SU-DHL-6 (cell line): ENCODE measurements around the gene G3BP1.

ENCODE experiments used
- H2AFZ ChIP-seq: fragments of 200-600 bp; sonication (generic); 2 replicates; pipeline ENCODE4 v1.6.1; 2014; ENCODE audit warnings: low read depth, mild to moderate bottlenecking, moderate library complexity, mixed read lengths, antibody characterized with exemption, low read length; ENCODE audit not compliant: severe bottlenecking
- H3F3A ChIP-seq: fragments of 200-600 bp; shearing (Covaris generic); 2 replicates; pipeline ENCODE4 v1.6.0; 2016; ENCODE audit warnings: antibody characterized with exemption, mild to moderate bottlenecking; ENCODE audit not compliant: insufficient read depth
- H3K27ac ChIP-seq: fragments of 200-600 bp; sonication (generic); 2 replicates; pipeline ENCODE4 v1.5.1; 2016; ENCODE audit warnings: low read depth, mild to moderate bottlenecking, low read length, moderate library complexity, mixed read lengths
- H3K27me3 ChIP-seq: fragments of 200-600 bp; sonication (generic), shearing (Covaris generic); 2 replicates; pipeline ENCODE4 v1.6.0; 2014; ENCODE audit warnings: mild to moderate bottlenecking, low read length
- H3K36me3 ChIP-seq: fragments of 200-600 bp; sonication (generic); 2 replicates; pipeline ENCODE4 v1.6.1; 2014; ENCODE audit warnings: mild to moderate bottlenecking, low read length, mixed read lengths
- H3K4me2 ChIP-seq: fragments of 300-600, 200-600 bp; shearing (Covaris generic), sonication (generic); 2 replicates; pipeline ENCODE4 v1.6.0; 2014; ENCODE audit warnings: low read length, low read depth, mild to moderate bottlenecking; ENCODE audit not compliant: poor library complexity, severe bottlenecking
- H3K4me3 ChIP-seq: fragments of 200-600 bp; sonication (generic); 2 replicates; pipeline ENCODE4 v1.5.1; 2014; ENCODE audit warnings: antibody characterized with exemption, low read length, mild to moderate bottlenecking, mixed read lengths; ENCODE audit not compliant: insufficient read depth, poor library complexity, severe bottlenecking
- H3K79me2 ChIP-seq: fragments of 200-600 bp; sonication (generic); 2 replicates; pipeline ENCODE4 v1.6.1; 2014; ENCODE audit warnings: mild to moderate bottlenecking, low read length, moderate library complexity; ENCODE audit not compliant: insufficient read depth
- H3K9ac ChIP-seq: fragments of 200-600 bp; sonication (generic); 2 replicates; pipeline ENCODE4 v1.7.0; 2014; ENCODE audit warnings: mild to moderate bottlenecking, low read length
- H3K9me2 ChIP-seq: fragments of 200-600 bp; sonication (generic); replicated peaks from 2 replicates; pipeline ENCODE4 v1.6.1; 2014; ENCODE audit warnings: low read length; ENCODE audit not compliant: insufficient read depth
- H3K9me3 ChIP-seq: fragments of 200-600 bp; sonication (generic); 2 replicates; pipeline ENCODE4 v1.6.1; 2014; ENCODE audit warnings: low read length, mixed read lengths; ENCODE audit not compliant: insufficient read depth
- H4K20me1 ChIP-seq: fragments of 200-600 bp; sonication (generic); 2 replicates; pipeline ENCODE4 v1.6.1; 2014; ENCODE audit warnings: low read depth, mild to moderate bottlenecking, antibody characterized with exemption, low read length, moderate library complexity, mixed read lengths
- EZH2phosphoT487 ChIP-seq: fragments of 200-600 bp; sonication (generic), shearing (Covaris generic); conservative IDR thresholded peaks from 2 replicates; pipeline ENCODE4 v1.6.1; 2018; ENCODE audit warnings: mild to moderate bottlenecking, antibody characterized with exemption, low read length, moderate library complexity, mixed read lengths
- TF ChIP-seq, protein P1 (sequence below): fragments of 200-600 bp; sonication (generic); IDR thresholded peaks from one replicate; pipeline ENCODE4 v1.5.1; 2017; ENCODE audit warnings: antibody characterized with exemption, mild to moderate bottlenecking, low read length, moderate library complexity; ENCODE audit not compliant: insufficient read depth, poor library complexity, severe bottlenecking

Gene G3BP1

DNA sequence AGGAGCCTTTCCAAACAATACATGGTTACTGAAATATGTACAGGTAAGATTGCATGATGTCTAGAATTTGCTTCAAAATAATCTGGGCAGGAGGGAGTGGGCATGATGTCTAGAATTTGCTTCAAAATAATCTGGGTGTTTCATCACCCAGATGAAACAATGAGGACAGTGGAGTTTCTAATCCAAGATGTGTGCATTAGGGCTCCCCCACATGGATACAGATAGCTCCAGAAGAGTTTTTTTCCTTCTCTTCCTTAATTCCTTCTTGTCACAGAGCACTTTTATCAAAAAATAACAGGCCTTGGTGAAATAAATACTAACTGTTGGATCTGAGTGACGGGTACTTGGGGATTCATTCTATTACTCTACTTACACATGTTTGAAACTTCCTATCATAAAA is 28.2 kb upstream of the G3BP1 start:
- Histone ChIP-seq H3K9me3 (no peaks in the 10 kb centered on the region), H3F3A (no peaks in the 10 kb centered on the region), H3K9ac (no peak overlapping the region), H3K27ac (no peak overlapping the region), H4K20me1 (no peaks in the 10 kb centered on the region), H3K27me3 (no peaks in the 10 kb centered on the region), H3K4me3 (no peak overlapping the region), H3K79me2 (no peaks in the 10 kb centered on the region; the same call in 1 of the 2 replicates), H3K9me2 (no peaks in the 10 kb centered on the region), H2AFZ (no peak overlapping the region), H3K36me3 (no peaks in the 10 kb centered on the region), H3K4me2 (no peak overlapping the region)
- no peak for TF ChIP-seq EZH2phosphoT487
- TF ChIP-seq, protein P1, sequence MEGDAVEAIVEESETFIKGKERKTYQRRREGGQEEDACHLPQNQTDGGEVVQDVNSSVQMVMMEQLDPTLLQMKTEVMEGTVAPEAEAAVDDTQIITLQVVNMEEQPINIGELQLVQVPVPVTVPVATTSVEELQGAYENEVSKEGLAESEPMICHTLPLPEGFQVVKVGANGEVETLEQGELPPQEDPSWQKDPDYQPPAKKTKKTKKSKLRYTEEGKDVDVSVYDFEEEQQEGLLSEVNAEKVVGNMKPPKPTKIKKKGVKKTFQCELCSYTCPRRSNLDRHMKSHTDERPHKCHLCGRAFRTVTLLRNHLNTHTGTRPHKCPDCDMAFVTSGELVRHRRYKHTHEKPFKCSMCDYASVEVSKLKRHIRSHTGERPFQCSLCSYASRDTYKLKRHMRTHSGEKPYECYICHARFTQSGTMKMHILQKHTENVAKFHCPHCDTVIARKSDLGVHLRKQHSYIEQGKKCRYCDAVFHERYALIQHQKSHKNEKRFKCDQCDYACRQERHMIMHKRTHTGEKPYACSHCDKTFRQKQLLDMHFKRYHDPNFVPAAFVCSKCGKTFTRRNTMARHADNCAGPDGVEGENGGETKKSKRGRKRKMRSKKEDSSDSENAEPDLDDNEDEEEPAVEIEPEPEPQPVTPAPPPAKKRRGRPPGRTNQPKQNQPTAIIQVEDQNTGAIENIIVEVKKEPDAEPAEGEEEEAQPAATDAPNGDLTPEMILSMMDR, result no peak

DNA sequence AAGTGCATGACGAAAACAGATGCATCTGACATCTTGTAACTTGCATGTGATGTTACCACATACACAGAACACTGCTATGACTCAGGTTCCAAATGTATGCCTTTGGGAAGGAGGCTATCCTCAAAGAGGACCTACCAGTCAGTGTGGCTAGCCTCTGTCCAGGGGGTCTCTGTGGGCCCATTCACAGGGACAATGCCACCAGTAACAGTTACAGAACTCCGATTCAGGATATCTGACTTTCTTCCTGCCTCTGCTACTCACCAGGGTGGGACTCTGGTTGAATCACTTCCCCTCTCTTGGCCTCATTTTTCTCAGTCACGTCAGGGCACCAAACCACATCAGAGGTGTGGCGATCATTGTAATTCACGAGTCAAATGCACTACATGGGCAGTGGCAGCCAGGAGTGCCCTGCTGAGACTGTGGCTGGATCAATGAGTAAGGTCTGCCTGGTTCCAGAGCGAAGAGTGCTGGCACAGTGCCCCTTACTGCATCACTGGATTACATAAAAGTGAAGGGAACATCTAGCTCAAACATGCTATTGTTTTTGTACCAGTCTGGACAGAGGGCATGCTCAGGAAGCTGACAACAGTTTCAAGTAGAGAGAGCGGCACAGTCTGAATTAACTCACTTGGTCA is 26.6 kb upstream of the G3BP1 start:
- no peak overlapping the region for H2AFZ ChIP-seq
- H3K79me2 ChIP-seq, result peaks cover 5% of the 10 kb centered on the region
- H3K9me3 ChIP-seq, result no peaks in the 10 kb centered on the region
- no peak overlapping the region for H3K9ac ChIP-seq
- H3K27me3 ChIP-seq, result no peaks in the 10 kb centered on the region
- no peaks in the 10 kb centered on the region for H3F3A ChIP-seq
- H4K20me1 ChIP-seq, result no peaks in the 10 kb centered on the region
- H3K4me2 ChIP-seq, result no peak overlapping the region
- no peaks in the 10 kb centered on the region for H3K9me2 ChIP-seq
- no peak for TF ChIP-seq EZH2phosphoT487
- H3K36me3 ChIP-seq, result no peaks in the 10 kb centered on the region
- no peak overlapping the region for H3K4me3 ChIP-seq
- no peak overlapping the region for H3K27ac ChIP-seq

DNA sequence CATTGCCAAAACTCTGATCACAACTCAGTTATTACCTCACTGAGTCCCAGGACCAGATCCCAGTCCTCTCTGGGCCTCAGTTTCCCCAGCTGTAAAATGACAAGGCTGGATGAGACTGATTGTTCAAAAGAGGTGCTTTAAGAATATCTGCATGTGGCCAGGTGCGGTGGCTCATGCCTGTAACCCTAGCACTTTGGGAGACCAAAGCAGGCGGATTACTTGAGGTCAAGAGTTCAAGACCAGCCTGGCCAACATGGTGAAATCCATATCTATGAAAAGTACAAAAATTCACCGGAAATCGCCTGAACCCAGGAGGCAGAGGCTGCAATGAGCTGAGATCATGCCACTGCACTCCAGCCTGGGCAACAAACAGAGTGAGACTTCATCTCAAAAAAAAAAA is 21.6 kb upstream of the G3BP1 start:
- Histone ChIP-seq H3K9ac (no peak overlapping the region), H3K79me2 (peaks cover 24% of the 10 kb centered on the region), H3K27ac (no peak overlapping the region), H3K9me2 (no peaks in the 10 kb centered on the region), H3K27me3 (no peaks in the 10 kb centered on the region), H3K4me3 (no peak overlapping the region), H4K20me1 (no peaks in the 10 kb centered on the region), H3K36me3 (no peaks in the 10 kb centered on the region), H2AFZ (no peak overlapping the region), H3K9me3 (no peaks in the 10 kb centered on the region), H3F3A (no peaks in the 10 kb centered on the region), H3K4me2 (no peak overlapping the region)
- TF ChIP-seq, protein P1, result no peak
- no peak for TF ChIP-seq EZH2phosphoT487

DNA sequence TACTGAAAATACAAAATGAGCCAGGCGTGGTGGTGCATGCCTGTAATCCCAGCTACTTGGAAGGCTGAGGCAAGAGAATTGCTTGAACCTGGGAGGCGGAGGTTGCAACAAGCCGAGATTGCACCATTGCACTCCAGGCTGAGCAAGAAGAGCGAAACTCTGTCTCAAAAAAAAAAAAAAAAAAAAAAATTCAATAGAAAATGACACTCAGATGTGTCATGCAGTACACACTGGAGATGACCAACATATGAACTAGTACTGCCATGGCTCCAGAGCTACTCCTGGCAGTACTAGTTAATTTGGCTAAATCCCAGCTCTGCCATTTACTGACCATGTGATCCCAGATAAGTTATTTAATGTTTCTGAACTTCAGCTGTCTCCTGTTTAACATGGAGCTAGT is 20.7 kb upstream of the G3BP1 start:
- TF ChIP-seq, protein P1, result no peak
- TF ChIP-seq EZH2phosphoT487, result no peak
- H3K4me2 ChIP-seq, result no peak overlapping the region
- H3K4me3 ChIP-seq, result no peak overlapping the region
- H3K27ac ChIP-seq, result no peak overlapping the region
- H3K9me3 ChIP-seq, result no peaks in the 10 kb centered on the region
- no peaks in the 10 kb centered on the region for H3K9me2 ChIP-seq
- H3K9ac ChIP-seq, result no peak overlapping the region
- H3K79me2 ChIP-seq, result peaks cover 30% of the 10 kb centered on the region
- no peaks in the 10 kb centered on the region for H4K20me1 ChIP-seq
- no peak overlapping the region for H2AFZ ChIP-seq
- no peaks in the 10 kb centered on the region for H3F3A ChIP-seq
- H3K36me3 ChIP-seq, result no peaks in the 10 kb centered on the region
- no peaks in the 10 kb centered on the region for H3K27me3 ChIP-seq
